ENCODE data around the gene SCML1. TPM values are rescaled to one million over a fixed set of nuclear protein-coding genes. Genes with fewer than 3 reads are reported as not detected.

The SCML1 gene
- total and polyA plus RNA-seq, 9 of the 15 experiments (the other 6 are each of a cell fraction or from before 2014, with no cell fraction given): 0.01 to 0.04 (median 0.04) TPM; not detected in 6

DNA sequence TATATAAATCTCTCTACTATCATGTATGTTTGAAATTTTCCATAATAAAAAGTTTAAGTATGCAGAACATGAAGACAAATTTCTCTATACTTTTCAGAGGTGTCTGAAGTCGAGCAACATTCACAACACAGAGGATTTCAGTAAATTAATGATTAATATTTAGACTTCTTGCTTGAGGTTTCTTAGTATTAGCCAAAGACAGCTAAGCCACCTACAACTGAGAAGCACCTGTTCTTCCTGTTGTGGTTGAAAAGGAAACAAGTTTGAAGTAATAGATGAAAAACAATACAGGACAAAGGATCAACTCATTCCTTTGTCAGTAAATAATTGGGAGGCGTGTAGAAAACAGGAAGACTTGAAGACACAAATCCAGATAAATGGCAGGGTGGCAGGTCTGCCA lies 21.1 kb downstream of the SCML1 start (continued):
- TF ChIP-seq DNMT1 (IDR thresholded peaks at IDR 0.05) (no peak), SNIP1 (IDR thresholded peaks at IDR 0.05; ENCODE audit: low read depth) (no peak), MIER1 (IDR thresholded peaks at IDR 0.05; ENCODE audit: low read depth) (no peak), SPI1 (IDR thresholded peaks at IDR 0.05; ENCODE audit: borderline replicate concordance, low read depth, low read length) (no peak), C11orf30 (IDR thresholded peaks at IDR 0.05; ENCODE audit: low read depth) (no peak)
- TF ChIP-seq, protein P1, sequence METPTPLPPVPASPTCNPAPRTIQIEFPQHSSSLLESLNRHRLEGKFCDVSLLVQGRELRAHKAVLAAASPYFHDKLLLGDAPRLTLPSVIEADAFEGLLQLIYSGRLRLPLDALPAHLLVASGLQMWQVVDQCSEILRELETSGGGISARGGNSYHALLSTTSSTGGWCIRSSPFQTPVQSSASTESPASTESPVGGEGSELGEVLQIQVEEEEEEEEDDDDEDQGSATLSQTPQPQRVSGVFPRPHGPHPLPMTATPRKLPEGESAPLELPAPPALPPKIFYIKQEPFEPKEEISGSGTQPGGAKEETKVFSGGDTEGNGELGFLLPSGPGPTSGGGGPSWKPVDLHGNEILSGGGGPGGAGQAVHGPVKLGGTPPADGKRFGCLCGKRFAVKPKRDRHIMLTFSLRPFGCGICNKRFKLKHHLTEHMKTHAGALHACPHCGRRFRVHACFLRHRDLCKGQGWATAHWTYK (CRISPR knock-in tag; IDR thresholded peaks at IDR 0.05): no peak

DNA sequence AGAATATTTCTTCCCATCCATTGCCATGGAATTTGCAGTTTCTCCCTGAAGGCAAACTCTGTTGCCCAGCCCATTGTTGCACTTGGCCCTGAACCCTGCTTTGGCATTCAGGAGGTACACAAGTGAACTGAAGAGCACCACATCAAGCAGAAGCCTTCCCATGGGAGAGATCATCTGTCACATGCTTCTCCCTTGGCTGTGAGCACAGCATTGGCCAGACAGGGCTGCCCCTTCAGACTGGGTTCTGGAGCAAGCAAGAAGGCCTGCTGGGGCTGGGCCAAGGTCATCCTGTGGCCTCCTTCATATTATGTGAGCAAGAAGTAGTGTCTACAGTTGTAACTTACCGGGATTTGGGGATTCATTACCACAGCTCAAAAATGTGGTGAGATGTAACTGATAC lies 22.7 kb downstream of the SCML1 start:
- ChIA-PET CTCF (ENCODE audit: low intra/inter-chr PET ratio) (no interaction called here), POLR2A (no interaction called here)
- no peak overlapping the region for H2AFZ ChIP-seq (ENCODE audit: low read depth, low read length)
- ATAC-seq: no peak
- H3K9me3 ChIP-seq (replicated peaks; ENCODE audit: control insufficient read depth, insufficient read depth, low read depth, low read length): no peaks in the 10 kb centered on the region
- no peaks in the 10 kb centered on the region for H3K4me1 ChIP-seq (replicated peaks in 1 of 2; ENCODE audit: control insufficient read depth in 2 of 2, insufficient read depth in 2 of 2, low read length in 2 of 2)
- no peaks in the 10 kb centered on the region for H3K9me1 ChIP-seq (ENCODE audit: control insufficient read depth, insufficient read depth, low read length)
- no peak overlapping the region for H3K9ac ChIP-seq (ENCODE audit: insufficient read depth in 1 of 2, low read depth in 2 of 2, low read length in 2 of 2)
- FAIRE-seq: no peak
- H3K4me2 ChIP-seq (ENCODE audit: insufficient read depth, low read length): no peak overlapping the region
- H3K27ac ChIP-seq (ENCODE audit: extremely low read depth, low read depth, low read length): no peak overlapping the region
- no peak overlapping the region for H3K4me3 ChIP-seq
- no peaks in the 10 kb centered on the region for H3K79me2 ChIP-seq (ENCODE audit: control insufficient read depth, insufficient read depth, low read length)
- no peaks in the 10 kb centered on the region for H3K36me3 ChIP-seq (ENCODE audit: control insufficient read depth, insufficient read depth, low read length)
- BruUV-seq (replicated peaks): no TSS peak
- TF ChIP-seq HOXB6 (CRISPR knock-in tag; IDR thresholded peaks at IDR 0.05; ENCODE audit: borderline replicate concordance) (no peak), JUND (IDR thresholded peaks at IDR 0.05; ENCODE audit: borderline replicate concordance, low read depth, low read length) (no peak), JUND (tag; IDR thresholded peaks at IDR 0.05; ENCODE audit: borderline replicate concordance, low read depth, low read length) (no peak), SLC30A9 (CRISPR knock-in tag; IDR thresholded peaks at IDR 0.05) (no peak), ZNF324 (CRISPR knock-in tag; IDR thresholded peaks at IDR 0.05) (no peak), MTA1 (IDR thresholded peaks at IDR 0.05; ENCODE audit: borderline replicate concordance) (no peak), ZNF695 (CRISPR knock-in tag; IDR thresholded peaks at IDR 0.05) (no peak)
- TF ChIP-seq, protein P2, sequence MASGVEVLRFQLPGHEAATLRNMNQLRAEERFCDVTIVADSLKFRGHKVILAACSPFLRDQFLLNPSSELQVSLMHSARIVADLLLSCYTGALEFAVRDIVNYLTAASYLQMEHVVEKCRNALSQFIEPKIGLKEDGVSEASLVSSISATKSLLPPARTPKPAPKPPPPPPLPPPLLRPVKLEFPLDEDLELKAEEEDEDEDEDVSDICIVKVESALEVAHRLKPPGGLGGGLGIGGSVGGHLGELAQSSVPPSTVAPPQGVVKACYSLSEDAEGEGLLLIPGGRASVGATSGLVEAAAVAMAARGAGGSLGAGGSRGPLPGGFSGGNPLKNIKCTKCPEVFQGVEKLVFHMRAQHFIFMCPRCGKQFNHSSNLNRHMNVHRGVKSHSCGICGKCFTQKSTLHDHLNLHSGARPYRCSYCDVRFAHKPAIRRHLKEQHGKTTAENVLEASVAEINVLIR (CRISPR knock-in tag; IDR thresholded peaks at IDR 0.05): no peak
- TF ChIP-seq, protein P3, sequence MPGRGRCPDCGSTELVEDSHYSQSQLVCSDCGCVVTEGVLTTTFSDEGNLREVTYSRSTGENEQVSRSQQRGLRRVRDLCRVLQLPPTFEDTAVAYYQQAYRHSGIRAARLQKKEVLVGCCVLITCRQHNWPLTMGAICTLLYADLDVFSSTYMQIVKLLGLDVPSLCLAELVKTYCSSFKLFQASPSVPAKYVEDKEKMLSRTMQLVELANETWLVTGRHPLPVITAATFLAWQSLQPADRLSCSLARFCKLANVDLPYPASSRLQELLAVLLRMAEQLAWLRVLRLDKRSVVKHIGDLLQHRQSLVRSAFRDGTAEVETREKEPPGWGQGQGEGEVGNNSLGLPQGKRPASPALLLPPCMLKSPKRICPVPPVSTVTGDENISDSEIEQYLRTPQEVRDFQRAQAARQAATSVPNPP (IDR thresholded peaks at IDR 0.05; ENCODE audit: borderline replicate concordance, insufficient read depth, insufficient read length): no peak
- WGBS (ENCODE audit: insufficient coverage, low coverage, missing lambda C conversion rate): 0% methylated on average over 1 of the region's 1 CpG
- no peaks in the 10 kb centered on the region for H3K27me3 ChIP-seq (ENCODE audit: control insufficient read depth in 2 of 2, insufficient read depth in 2 of 2, low read length in 2 of 2)
- DNase-seq (ENCODE audit: extremely low read depth in 1 of 4, low spot score in 3 of 4): no peak
- in situ Hi-C loops (cut with MboI): no loop called here
- no peaks in the 10 kb centered on the region for H4K20me1 ChIP-seq (replicated peaks; ENCODE audit: control insufficient read depth, insufficient read depth, low read length)
- intact Hi-C loops (cut with micrococcal nuclease): no loop called here

Measured in K562 (cell line).